Non-pigmented ciliary epithelial cell (primary cell): ENCODE measurements around the gene KREMEN2.
"Not testable (repeated sequence)": the region's sequence is repeated elsewhere in the genome, so short reads cannot be mapped to it uniquely, and the experiment has no call there.

Experiments
- DNase-seq: peaks from one replicate; pipeline ENCODE4 v3.0.0-alpha.2; 2010; ENCODE audit warnings: low read depth

KREMEN2 gene

GRCh38 chr16:2963723-2964474, at the start of gene KREMEN2:
TSS of gene KREMEN2 (plus strand) at chr16:2964275. CDS start at chr16:2964521, 246 bp downstream.
- DNase-seq = no peak

- no peak for DNase-seq
These were observed 48.7 kb upstream of the KREMEN2 start for GRCh38 chr16:2915196-2915929.

GRCh38 chr16:2919511-2920255, 44.4 kb upstream of the KREMEN2 start:
- no peak for DNase-seq

- DNase-seq = no peak
These were observed 40.6 kb upstream of the KREMEN2 start for GRCh38 chr16:2923481-2923880.

- no peak for DNase-seq
These were observed 38.9 kb upstream of the KREMEN2 start for GRCh38 chr16:2924901-2925755.

GRCh38 chr16:2925951-2926649, 38.0 kb upstream of the KREMEN2 start:
- DNase-seq = no peak

- DNase-seq = no peak
These were observed 37.5 kb upstream of the KREMEN2 start for GRCh38 chr16:2926650-2926999.

GRCh38 chr16:2927010-2927646, 36.9 kb upstream of the KREMEN2 start:
- DNase-seq = no peak

- not testable (repeated sequence) for DNase-seq
These were observed 35.9 kb upstream of the KREMEN2 start for GRCh38 chr16:2928151-2928550.

GRCh38 chr16:2928796-2929195, 35.3 kb upstream of the KREMEN2 start:
- DNase-seq = no peak

- DNase-seq = no peak
These were observed 34.4 kb upstream of the KREMEN2 start for GRCh38 chr16:2929693-2930092.

GRCh38 chr16:2930236-2930635, 33.8 kb upstream of the KREMEN2 start:
- no peak for DNase-seq

- DNase-seq = not testable (repeated sequence)
These were observed 32.7 kb upstream of the KREMEN2 start for GRCh38 chr16:2931231-2931914.

GRCh38 chr16:2933136-2933535, 30.9 kb upstream of the KREMEN2 start:
- DNase-seq = no peak

- no peak for DNase-seq
These were observed 30.4 kb upstream of the KREMEN2 start for GRCh38 chr16:2933701-2934100.

GRCh38 chr16:2934450-2934849, 29.6 kb upstream of the KREMEN2 start:
- DNase-seq = no peak

GRCh38 chr16:2936436-2937011, 27.6 kb upstream of the KREMEN2 start:
- DNase-seq = no peak

- no peak for DNase-seq
These were observed 26.9 kb upstream of the KREMEN2 start for GRCh38 chr16:2937170-2937569.

- no peak for DNase-seq
These were observed 25.9 kb upstream of the KREMEN2 start for GRCh38 chr16:2938206-2938605.

GRCh38 chr16:2939968-2940367, 24.1 kb upstream of the KREMEN2 start:
- DNase-seq = no peak
